B cell (primary cell): ENCODE data around the gene OR2A12. TPM values are rescaled to one million over a fixed set of nuclear protein-coding genes. Genes with fewer than 3 reads are reported as not detected.

ENCODE experiments used
- ATAC-seq: fragments of 200-7000 bp; cut with Tn5 transposase; one replicate; pipeline ENCODE4 v1.10.0; 2021; ENCODE audit warnings: low read depth, mild to moderate bottlenecking, moderate number of reproducible peaks, moderate library complexity
- CTCF ChIA-PET: fragments of 350-600 bp; sonication (Branson Sonifier 250); formaldehyde crosslinking; loops from one replicate; lab custom pipeline; 2021; ENCODE audit warnings: antibody characterized with exemption, inconsistent platforms; lab: Charles Lee
- POLR2A ChIA-PET: fragments of 350-600 bp; sonication (Branson Sonifier 250); formaldehyde crosslinking; loops from one replicate; lab custom pipeline; 2021; ENCODE audit warnings: antibody characterized with exemption; lab: Charles Lee
- DNase-seq: peaks from one replicate; pipeline ENCODE4 v3.0.0; 2013
- H2AFZ ChIP-seq: 2 replicates; pipeline ENCODE4 v1.6.1; 2012; ENCODE audit warnings: mild to moderate bottlenecking, low read depth, low read length; ENCODE audit not compliant: insufficient read depth, poor library complexity, severe bottlenecking
- H3K27ac ChIP-seq, 2 donors: 1 replicate in 1 of 2; 2 replicates in 1 of 2; pipeline ENCODE4 v1.5.1; 2012 to 2013; ENCODE audit warnings: low read length in 2 of 2, mild to moderate bottlenecking in 2 of 2, moderate library complexity in 1 of 2
- H3K27me3 ChIP-seq, 4 experiments: fragments of 200-600 bp in 1 of 4; sonication (generic) in 1 of 4; replicated peaks in 1 of 4; 1 replicate in 2 of 4; 2 replicates in 2 of 4; pipeline versions ENCODE4 v1.6.1 to v1.7.0; 2013 to 2016; ENCODE audit warnings: low read length in 3 of 4, mild to moderate bottlenecking in 2 of 4, mixed read lengths in 1 of 4, moderate library complexity in 1 of 4; ENCODE audit not compliant: insufficient read depth in 4 of 4, control insufficient read depth in 3 of 4; ENCODE audit errors: control extremely low read depth in 1 of 4
- H3K36me3 ChIP-seq, 2 experiments: replicated peaks in 1 of 2; 1 replicate in 1 of 2; 2 replicates in 1 of 2; pipeline versions ENCODE4 v1.6.1 to v1.7.1; 2013; ENCODE audit warnings: low read length in 1 of 2; ENCODE audit not compliant: insufficient read depth in 2 of 2, control insufficient read depth in 1 of 2; ENCODE audit errors: control extremely low read depth in 1 of 2, extremely low read depth in 1 of 2
- H3K4me1 ChIP-seq, 2 donors: fragments of 200-600 bp in 1 of 2; sonication (generic) in 1 of 2; 1 replicate in 1 of 2; 2 replicates in 1 of 2; pipeline versions ENCODE4 v1.5.1 to v1.6.1; 2013 to 2017; ENCODE audit warnings: low read length in 2 of 2; ENCODE audit not compliant: control insufficient read depth in 2 of 2, insufficient read depth in 2 of 2
- H3K4me2 ChIP-seq: replicated peaks from 2 replicates; pipeline ENCODE3; 2012; ENCODE audit warnings: mild to moderate bottlenecking, low read depth, low read length; ENCODE audit not compliant: poor library complexity, severe bottlenecking
- H3K4me3 ChIP-seq, 5 experiments: fragments of 200-600 bp in 1 of 5; sonication (generic) in 1 of 5; 1 replicate in 3 of 5; 2 replicates in 2 of 5; pipeline versions ENCODE4 v1.5.1 to v1.7.0; 2011 to 2016; ENCODE audit warnings: low read length in 4 of 5, mild to moderate bottlenecking in 4 of 5, low read depth in 2 of 5, control low read depth in 1 of 5, moderate library complexity in 1 of 5; ENCODE audit not compliant: insufficient read depth in 1 of 5; ENCODE audit errors: control extremely low read depth in 1 of 5, extremely low read depth in 1 of 5
- H3K79me2 ChIP-seq: fragments of 200-600 bp; sonication (generic); one replicate; pipeline ENCODE4 v1.6.0; 2016; ENCODE audit warnings: low read length; ENCODE audit not compliant: control insufficient read depth, insufficient read depth
- H3K9ac ChIP-seq: fragments of 200-600 bp; sonication (generic); 2 replicates; pipeline ENCODE4 v1.6.1; 2017; ENCODE audit warnings: mild to moderate bottlenecking, low read length, moderate library complexity
- H3K9me3 ChIP-seq, 3 donors: one replicate each; pipeline versions ENCODE4 v1.6.1 to v1.7.1; 2013; ENCODE audit warnings: low read length in 2 of 3; ENCODE audit not compliant: control insufficient read depth in 2 of 3, insufficient read depth in 1 of 3; ENCODE audit errors: control extremely low read depth in 1 of 3
- H4K20me1 ChIP-seq: 2 replicates; pipeline ENCODE4 v1.6.0; 2012; ENCODE audit warnings: mild to moderate bottlenecking, low read length; ENCODE audit not compliant: insufficient read depth, control insufficient read depth, poor library complexity, severe bottlenecking
- H3K27ac Mint-ChIP-seq: one replicate; pipeline ENCODE4 v1.8.0; 2021; ENCODE audit warnings: mixed read lengths
- H3K27me3 Mint-ChIP-seq: one replicate; pipeline ENCODE4 v1.8.0; 2021; ENCODE audit warnings: mixed read lengths
- H3K4me1 Mint-ChIP-seq: one replicate; pipeline ENCODE4 v1.8.0; 2021; ENCODE audit warnings: mixed read lengths
- H3K4me3 Mint-ChIP-seq: one replicate; pipeline ENCODE4 v1.8.0; 2021; ENCODE audit warnings: mixed read lengths
- H3K9me3 Mint-ChIP-seq: one replicate; pipeline ENCODE4 v1.8.0; 2022; ENCODE audit warnings: mixed read lengths; ENCODE audit not compliant: insufficient read depth
- CTCF ChIP-seq: fragments of 200-600 bp; IDR thresholded peaks from one replicate; pipeline ENCODE4 v1.8.0; 2022; ENCODE audit warnings: antibody characterized with exemption, mild to moderate bottlenecking
- EZH2 ChIP-seq: IDR thresholded peaks from 2 replicates; pipeline ENCODE4 v1.6.1; 2012; ENCODE audit warnings: borderline replicate concordance, low read depth, mild to moderate bottlenecking, moderate library complexity, low read length; ENCODE audit not compliant: insufficient read depth, poor library complexity, severe bottlenecking
- WGBS: methylation state at CpG from one replicate; pipeline ENCODE4 v1.1.5; 2013; ENCODE audit warnings: missing lambda C conversion rate; ENCODE audit not compliant: insufficient coverage; 5-methylcytosine and 5-hydroxymethylcytosine counted together
- intact Hi-C: fragments of 100-400 bp; cut with micrococcal nuclease; formaldehyde crosslinking; loops from one replicate; pipeline ENCODE4 v1.10.0; 2022
- polyA plus RNA-seq: library from polyadenylated mRNA; depleted of rRNA; stranded (reverse); fragments of >200 nt; gene quantifications from 2 replicates; pipeline ENCODE4 v1.2.3, GENCODE V29; 2012
- total RNA-seq, 2 donors: library from RNA; stranded (reverse); fragments of 120-200 nt in 1 of 2; gene quantifications; 1 replicate in 1 of 2; 2 replicates in 1 of 2; pipeline versions ENCODE4 v1.2.3 to v1.2.4, GENCODE V29; 2013 to 2022

OR2A12 gene
- total and polyA plus RNA-seq, 2 donors (not counting 1 experiment from before 2014, with no cell fraction given), result not detected

- POLR2A ChIA-PET, result no interaction called here
- H3K36me3 ChIP-seq, result no peaks in the 10 kb centered on the region
- Mint-ChIP-seq H3K9me3 (no peaks in the 10 kb centered on the region), H3K27me3 (peaks cover 10% of the 10 kb centered on the region), H3K4me3 (no peak overlapping the region), H3K4me1 (no peaks in the 10 kb centered on the region), H3K27ac (no peak overlapping the region)
- TF ChIP-seq CTCF, result no peak
- no peak for TF ChIP-seq EZH2
- WGBS, result no CpG with 5 or more reads among the region's 1 CpG
- intact Hi-C loops, result no loop called here
- no peaks in the 10 kb centered on the region for H3K79me2 ChIP-seq
- H3K4me2 ChIP-seq, result no peak overlapping the region
- CTCF ChIA-PET, result interaction anchor here (0.9 kb wide), 1 partner anchor 9 kb away, joined by 3 read pairs; no protein-coding TSS in a partner anchor
- H3K27me3 ChIP-seq, result peaks cover 0 to 2% (median 0%) of the 10 kb centered on the region in 4 experiments
- H3K27ac ChIP-seq, result no peak overlapping the region
- ATAC-seq (no peak), DNase-seq (no peak)
- no peaks in the 10 kb centered on the region for H3K9me3 ChIP-seq
- H2AFZ ChIP-seq, result no peak overlapping the region
- H3K4me3 ChIP-seq, result no peak overlapping the region
- no peaks in the 10 kb centered on the region for H4K20me1 ChIP-seq
- no peak overlapping the region for H3K9ac ChIP-seq
- H3K4me1 ChIP-seq, result no peaks in the 10 kb centered on the region
Measured at GRCh38 chr7:144137501-144137900, 51.4 kb downstream of the OR2A12 start.

GRCh38 chr7:144142187-144142586 lies 56.1 kb downstream of the OR2A12 start:
- H3K4me2 ChIP-seq, result no peak overlapping the region
- no peak for TF ChIP-seq EZH2
- no peak for TF ChIP-seq CTCF
- no peak overlapping the region for H3K9ac ChIP-seq
- no peak overlapping the region for H3K27ac Mint-ChIP-seq
- peaks cover 0 to 9% (median 4%) of the 10 kb centered on the region in 3 donors for H3K9me3 ChIP-seq
- ATAC-seq, result no peak
- H3K36me3 ChIP-seq, result no peaks in the 10 kb centered on the region
- CTCF ChIA-PET, result interaction anchor here (1.4 kb wide), 1 partner anchor 14 kb away, joined by 4 read pairs; no protein-coding TSS in a partner anchor
- H4K20me1 ChIP-seq, result no peaks in the 10 kb centered on the region
- no peaks in the 10 kb centered on the region for H3K79me2 ChIP-seq
- H3K4me3 Mint-ChIP-seq, result no peak overlapping the region
- peaks cover 0 to 2% (median 0%) of the 10 kb centered on the region in 4 experiments for H3K27me3 ChIP-seq
- H2AFZ ChIP-seq, result no peak overlapping the region
- intact Hi-C loops, result no loop called here
- H3K4me1 Mint-ChIP-seq, result no peaks in the 10 kb centered on the region
- no peak overlapping the region for H3K4me3 ChIP-seq
- H3K4me1 ChIP-seq, result no peaks in the 10 kb centered on the region
- WGBS, result 92% methylated on average over 2 of the region's 3 CpGs
- no peak overlapping the region for H3K27ac ChIP-seq
- no peak for DNase-seq
- POLR2A ChIA-PET, result no interaction called here
- H3K9me3 Mint-ChIP-seq, result peaks cover 2% of the 10 kb centered on the region
- H3K27me3 Mint-ChIP-seq, result peaks cover 8% of the 10 kb centered on the region
